ENCODE results near the gene DOC2B.

- TF ChIP-seq CTCF (conservative IDR thresholded peaks at IDR 0.05; ENCODE audit: low read length) (no peak), EZH2phosphoT487 (IDR thresholded peaks at IDR 0.05; ENCODE audit: borderline replicate concordance, low read depth, low read length) (no peak)
These were observed 23.8 kb upstream of the DOC2B start for GRCh38 chr17:205148-205669.
